HFFc6 (cell line): ENCODE results near the gene BRMS1. TPM values are rescaled to one million over a fixed set of nuclear protein-coding genes. Genes with fewer than 3 reads are reported as not detected.
A peak's percentile ranks its signal among the peaks of the same experiment; 100 is the strongest.

Experiments used
- DNase-seq: peaks from one replicate; pipeline ENCODE4 v3.0.0-alpha.2; 2018
- H3K27ac Mint-ChIP-seq: 2 replicates; pipeline ENCODE4 v1.8.0; 2020; ENCODE audit warnings: mild to moderate bottlenecking, mixed read lengths
- H3K27me3 Mint-ChIP-seq: 2 replicates; pipeline ENCODE4 v1.8.0; 2021; ENCODE audit warnings: mild to moderate bottlenecking, moderate library complexity, mixed read lengths; ENCODE audit not compliant: insufficient read depth
- H3K36me3 Mint-ChIP-seq: 2 replicates; pipeline ENCODE4 v1.8.0; 2021; ENCODE audit warnings: low read depth, mixed read lengths
- H3K4me1 Mint-ChIP-seq: 2 replicates; pipeline ENCODE4 v1.8.0; 2020; ENCODE audit warnings: low read depth, mixed read lengths
- H3K4me3 Mint-ChIP-seq: 2 replicates; pipeline ENCODE4 v1.8.0; 2020; ENCODE audit warnings: mild to moderate bottlenecking, moderate library complexity, mixed read lengths
- H3K9me3 Mint-ChIP-seq: 2 replicates; pipeline ENCODE4 v1.8.0; 2020; ENCODE audit warnings: mild to moderate bottlenecking, mixed read lengths
- CTCF ChIP-seq: fragments of 200-600 bp; sonication (generic); IDR thresholded peaks from 2 replicates; pipeline ENCODE4 v1.5.0; 2021; ENCODE audit warnings: antibody characterized with exemption, mild to moderate bottlenecking
- total RNA-seq, 6 experiments: library from RNA; stranded (reverse); fragmentation: NEBNext Ultra II Directional; extraction: Animal tissue kit (Norgen Biotek cat#: 25700); gene quantifications; 2 replicates in 1 of 6; 3 replicates in 5 of 6; pipeline ENCODE4 v1.2.3, GENCODE V29; 2021

BRMS1 gene
- total RNA-seq, 6 experiments from 2014 or later = 41.2 to 66.6 (median 61.2) TPM

GRCh38 chr11:66291706-66292542 is 53.0 kb downstream of the BRMS1 start, which contains the start of gene TMEM151A:
Gene TMEM151A, plus strand, starts transcription at chr11:66291894. Its CDS starts 120 bp downstream, at chr11:66292014.
- no peak for DNase-seq
- peak within 1 kb of the TSS; percentile 96; the same call in 1 of the 2 replicates for H3K4me3 Mint-ChIP-seq

GRCh38 chr11:66291303-66291705 is 53.6 kb downstream of the BRMS1 start:
- Mint-ChIP-seq H3K27me3 (peaks cover 13% of the 10 kb centered on the region), H3K36me3 (no peaks in the 10 kb centered on the region), H3K9me3 (no peaks in the 10 kb centered on the region), H3K27ac (no peak overlapping the region), H3K4me3 (peak overlapping the region; percentile 96; the same call in 1 of the 2 replicates), H3K4me1 (peaks cover 30% of the 10 kb centered on the region)
- DNase-seq = no peak
- no peak for TF ChIP-seq CTCF

More at GRCh38 chr11:66291706-66292542, 53.0 kb downstream of the BRMS1 start, which contains the start of gene TMEM151A:
- peaks cover 13% of the 10 kb centered on the region for H3K27me3 Mint-ChIP-seq
- H3K27ac Mint-ChIP-seq = no peak within 1 kb of the TSS
- TF ChIP-seq CTCF = no peak
- peaks cover 28% of the 10 kb centered on the region for H3K4me1 Mint-ChIP-seq
- no peaks in the 10 kb centered on the region for H3K36me3 Mint-ChIP-seq
- H3K9me3 Mint-ChIP-seq = no peaks in the 10 kb centered on the region

- Mint-ChIP-seq H3K27me3 (peaks cover 13% of the 10 kb centered on the region), H3K9me3 (no peaks in the 10 kb centered on the region), H3K36me3 (no peaks in the 10 kb centered on the region), H3K4me3 (peak overlapping the region; percentile 96), H3K27ac (peak overlapping the region; percentile 99), H3K4me1 (peaks cover 30% of the 10 kb centered on the region)
- no peak for TF ChIP-seq CTCF
- DNase-seq = no peak
These were observed 54.6 kb downstream of the BRMS1 start for GRCh38 chr11:66290330-66290621.

GRCh38 chr11:66289548-66290329 is 55.2 kb downstream of the BRMS1 start:
- H3K4me1 Mint-ChIP-seq = peaks cover 30% of the 10 kb centered on the region
- DNase-seq = no peak

More at GRCh38 chr11:66289548-66290329, 55.2 kb downstream of the BRMS1 start:
- TF ChIP-seq CTCF = no peak
- Mint-ChIP-seq H3K27ac (peak overlapping the region; percentile 99), H3K4me3 (peak overlapping the region; percentile 96), H3K9me3 (no peaks in the 10 kb centered on the region), H3K36me3 (no peaks in the 10 kb centered on the region), H3K27me3 (peaks cover 13% of the 10 kb centered on the region)
